ENCODE results near the gene AASS. TPM values are rescaled to one million over a fixed set of nuclear protein-coding genes. Genes with fewer than 3 reads are reported as not detected.

AASS gene
- total RNA-seq, 2 experiments from 2014 or later, result 0.98 to 1.5 TPM

GRCh38 chr7:122072272-122072671 is 71.8 kb downstream of the AASS start:
- no peaks in the 10 kb centered on the region for H3K9me3 ChIP-seq (ENCODE audit: control insufficient read depth in 1 of 2, insufficient read depth in 1 of 2, low read length in 2 of 2)
- ChIA-PET CTCF (no interaction called here), POLR2A (no interaction called here)
- H3K36me3 ChIP-seq (ENCODE audit: insufficient read depth, low read length), result no peaks in the 10 kb centered on the region
- no peaks in the 10 kb centered on the region for H3K27me3 Mint-ChIP-seq
- H3K4me3 Mint-ChIP-seq, result no peak overlapping the region
- DNase-seq (no peak), ATAC-seq (ENCODE audit: poor library complexity) (no peak)
- intact Hi-C loops (cut with DNase I, micrococcal nuclease), result no loop called here
- H3K27me3 ChIP-seq (ENCODE audit: control insufficient read depth in 1 of 2, insufficient read depth in 2 of 2, low read length in 2 of 2), result no peaks in the 10 kb centered on the region
- H3K4me3 ChIP-seq (ENCODE audit: low read length), result no peak overlapping the region
- no peak overlapping the region for H3K27ac Mint-ChIP-seq
- no peaks in the 10 kb centered on the region for H3K9me3 Mint-ChIP-seq
- no peak for TF ChIP-seq CTCF (IDR thresholded peaks at IDR 0.05)
- H3K36me3 Mint-ChIP-seq (ENCODE audit: low read depth), result peaks cover 11% of the 10 kb centered on the region
- H3K27ac ChIP-seq (ENCODE audit: low read depth in 1 of 2, low read length in 2 of 2), result no peak overlapping the region
- no peaks in the 10 kb centered on the region for H3K4me1 Mint-ChIP-seq (ENCODE audit: low read depth)
- H3K4me1 ChIP-seq (ENCODE audit: insufficient read depth, low read length), result no peaks in the 10 kb centered on the region

- no peaks in the 10 kb centered on the region for H3K36me3 Mint-ChIP-seq (ENCODE audit: low read depth)
- no peaks in the 10 kb centered on the region for H3K9me3 Mint-ChIP-seq
- no peak overlapping the region for H3K4me3 Mint-ChIP-seq
- POLR2A ChIA-PET, result no interaction called here
- CTCF ChIA-PET, result no interaction called here
- Histone ChIP-seq H3K27me3 (ENCODE audit: control insufficient read depth in 1 of 2, insufficient read depth in 2 of 2, low read length in 2 of 2) (no peaks in the 10 kb centered on the region), H3K9me3 (ENCODE audit: control insufficient read depth in 1 of 2, insufficient read depth in 1 of 2, low read length in 2 of 2) (no peaks in the 10 kb centered on the region), H3K4me3 (ENCODE audit: low read length) (no peak overlapping the region), H3K36me3 (ENCODE audit: insufficient read depth, low read length) (no peaks in the 10 kb centered on the region), H3K27ac (ENCODE audit: low read depth in 1 of 2, low read length in 2 of 2) (no peak overlapping the region), H3K4me1 (ENCODE audit: insufficient read depth, low read length) (no peaks in the 10 kb centered on the region)
- no peaks in the 10 kb centered on the region for H3K27me3 Mint-ChIP-seq
- ATAC-seq (ENCODE audit: poor library complexity), result no peak
- no peak for TF ChIP-seq CTCF (IDR thresholded peaks at IDR 0.05)
- H3K4me1 Mint-ChIP-seq (ENCODE audit: low read depth), result no peaks in the 10 kb centered on the region
- intact Hi-C loops (cut with DNase I, micrococcal nuclease), result no loop called here
- no peak for DNase-seq
- no peak overlapping the region for H3K27ac Mint-ChIP-seq
These were observed 73.2 kb downstream of the AASS start for GRCh38 chr7:122070834-122071233.

- no peak for TF ChIP-seq CTCF (IDR thresholded peaks at IDR 0.05)
- intact Hi-C loops (cut with DNase I, micrococcal nuclease), result no loop called here
- CTCF ChIA-PET, result no interaction called here
These were observed 74.0 kb downstream of the AASS start for GRCh38 chr7:122070062-122070461.

More at GRCh38 chr7:122070062-122070461, 74.0 kb downstream of the AASS start:
- no peak overlapping the region for H3K4me3 ChIP-seq (ENCODE audit: low read length)
- POLR2A ChIA-PET, result no interaction called here
- Mint-ChIP-seq H3K9me3 (no peaks in the 10 kb centered on the region), H3K4me3 (no peak overlapping the region), H3K36me3 (ENCODE audit: low read depth) (no peaks in the 10 kb centered on the region), H3K27me3 (no peaks in the 10 kb centered on the region), H3K4me1 (ENCODE audit: low read depth) (no peaks in the 10 kb centered on the region), H3K27ac (no peak overlapping the region)
- H3K9me3 ChIP-seq (ENCODE audit: control insufficient read depth in 1 of 2, insufficient read depth in 1 of 2, low read length in 2 of 2), result no peaks in the 10 kb centered on the region
- no peak overlapping the region for H3K27ac ChIP-seq (ENCODE audit: low read depth in 1 of 2, low read length in 2 of 2)
- no peak for DNase-seq
- H3K4me1 ChIP-seq (ENCODE audit: insufficient read depth, low read length), result no peaks in the 10 kb centered on the region
- no peak for ATAC-seq (ENCODE audit: poor library complexity)
- H3K36me3 ChIP-seq (ENCODE audit: insufficient read depth, low read length), result no peaks in the 10 kb centered on the region
- no peaks in the 10 kb centered on the region for H3K27me3 ChIP-seq (ENCODE audit: control insufficient read depth in 1 of 2, insufficient read depth in 2 of 2, low read length in 2 of 2)
